GM23338 (cell line): ENCODE data around the gene ENTPD8. TPM values are rescaled to one million over a fixed set of nuclear protein-coding genes. Genes with fewer than 3 reads are reported as not detected.

Source experiments
- ATAC-seq: fragments of 200-7000 bp; cut with Tn5 transposase; 3 replicates; pipeline ENCODE4 v1.9.1; 2020
- DNase-seq: peaks from one replicate; pipeline ENCODE4 v3.0.0-alpha.2; 2015; ENCODE audit warnings: low spot score
- H2AFZ ChIP-seq: fragments of 200-600 bp; sonication (generic); 2 replicates; pipeline ENCODE4 v1.8.0; 2016; ENCODE audit warnings: antibody characterized with exemption, mild to moderate bottlenecking, moderate library complexity
- H3F3A ChIP-seq: fragments of 200-600 bp; sonication (generic); replicated peaks from 2 replicates; pipeline ENCODE4 v1.8.0; 2017; ENCODE audit warnings: antibody characterized with exemption, mixed run types, low read depth
- H3K27ac ChIP-seq: fragments of 200-600 bp; sonication (generic); 2 replicates; pipeline ENCODE4 v1.6.1; 2016; ENCODE audit warnings: low read depth
- H3K27me3 ChIP-seq: fragments of 200-600 bp; sonication (generic); 2 replicates; pipeline ENCODE4 v1.8.0; 2016; ENCODE audit warnings: mild to moderate bottlenecking, mixed run types, moderate library complexity; ENCODE audit not compliant: insufficient read depth
- H3K36me3 ChIP-seq: fragments of 200-600 bp; sonication (generic); 2 replicates; pipeline ENCODE4 v1.8.0; 2016; ENCODE audit warnings: mild to moderate bottlenecking; ENCODE audit not compliant: insufficient read depth
- H3K4me1 ChIP-seq: fragments of 200-600 bp; sonication (generic); 2 replicates; pipeline ENCODE4 v1.8.0; 2016; ENCODE audit warnings: mild to moderate bottlenecking, moderate library complexity; ENCODE audit not compliant: insufficient read depth
- H3K4me2 ChIP-seq: fragments of 200-600 bp; sonication (generic); 2 replicates; pipeline ENCODE4 v1.7.1; 2017; ENCODE audit warnings: mixed run types
- H3K4me3 ChIP-seq: fragments of 200-600 bp; sonication (generic); 2 replicates; pipeline ENCODE4 v1.6.1; 2016; ENCODE audit warnings: mixed run types
- H3K79me2 ChIP-seq: fragments of 200-600 bp; sonication (generic); replicated peaks from 2 replicates; pipeline ENCODE4 v1.8.0; 2017; ENCODE audit warnings: mild to moderate bottlenecking; ENCODE audit not compliant: insufficient read depth
- H3K9me2 ChIP-seq: fragments of 200-600 bp; sonication (generic); 2 replicates; pipeline ENCODE4 v1.8.0; 2017; ENCODE audit not compliant: insufficient read depth
- H4K20me1 ChIP-seq: fragments of 200-600 bp; sonication (generic); replicated peaks from 2 replicates; pipeline ENCODE4 v1.8.0; 2017; ENCODE audit warnings: mild to moderate bottlenecking; ENCODE audit not compliant: insufficient read depth
- H3K27ac Mint-ChIP-seq: 2 replicates; pipeline ENCODE4 v1.8.0; 2020; ENCODE audit warnings: inconsistent platforms, mild to moderate bottlenecking, moderate library complexity, mixed read lengths
- H3K27me3 Mint-ChIP-seq: 3 replicates; pipeline ENCODE4 v1.8.0; 2022; ENCODE audit warnings: low read depth, mild to moderate bottlenecking, moderate library complexity, mixed read lengths, inconsistent platforms; ENCODE audit not compliant: insufficient read depth, poor library complexity
- H3K36me3 Mint-ChIP-seq: 3 replicates; pipeline ENCODE4 v1.8.0; 2021; ENCODE audit warnings: low read depth, mild to moderate bottlenecking, inconsistent platforms, moderate library complexity, mixed read lengths
- H3K4me1 Mint-ChIP-seq: 3 replicates; pipeline ENCODE4 v1.8.0; 2020; ENCODE audit warnings: mild to moderate bottlenecking, inconsistent platforms, mixed read lengths
- H3K4me3 Mint-ChIP-seq: 3 replicates; pipeline ENCODE4 v1.8.0; 2021; ENCODE audit warnings: moderate library complexity, mild to moderate bottlenecking, inconsistent platforms, mixed read lengths
- H3K9me3 Mint-ChIP-seq: 3 replicates; pipeline ENCODE4 v1.8.0; 2020; ENCODE audit warnings: moderate library complexity, mild to moderate bottlenecking, inconsistent platforms, mixed read lengths
- CTCF ChIP-seq, 2 experiments: fragments of 200-600 bp in 1 of 2; sonication (generic) in 1 of 2; conservative IDR thresholded peaks; 2 replicates each; pipeline versions ENCODE4 v1.5.1 to v1.6.1; 2016 to 2017; ENCODE audit warnings: antibody characterized with exemption in 2 of 2, low read depth in 2 of 2, mild to moderate bottlenecking in 2 of 2, moderate library complexity in 1 of 2
- EZH2 ChIP-seq: fragments of 200-600 bp; sonication (generic); IDR thresholded peaks from one replicate; pipeline ENCODE4 v1.8.0; 2017; ENCODE audit warnings: antibody characterized with exemption, mild to moderate bottlenecking, low read depth; ENCODE audit not compliant: unreplicated experiment
- EZH2phosphoT487 ChIP-seq: fragments of 200-600 bp; sonication (generic); IDR thresholded peaks from one replicate; pipeline ENCODE4 v1.8.1; 2018; ENCODE audit warnings: antibody characterized with exemption; ENCODE audit not compliant: unreplicated experiment
- JUNB ChIP-seq: IDR thresholded peaks from one replicate; pipeline ENCODE4 v1.6.1; 2016; ENCODE audit warnings: antibody characterized with exemption; ENCODE audit not compliant: unreplicated experiment
- NANOG ChIP-seq: IDR thresholded peaks from 2 replicates; pipeline ENCODE4 v1.6.1; 2016; ENCODE audit warnings: antibody characterized with exemption, borderline replicate concordance
- POLR2AphosphoS5 ChIP-seq: IDR thresholded peaks from 2 replicates; pipeline ENCODE4 v1.6.1; 2016; ENCODE audit warnings: antibody characterized with exemption, low read depth
- REST ChIP-seq: IDR thresholded peaks from one replicate; pipeline ENCODE4 v1.6.1; 2018; ENCODE audit warnings: antibody characterized with exemption; ENCODE audit not compliant: unreplicated experiment
- STAT1 ChIP-seq: IDR thresholded peaks from one replicate; pipeline ENCODE4 v1.6.1; 2016; ENCODE audit warnings: antibody characterized with exemption; ENCODE audit not compliant: unreplicated experiment
- ZNF114 ChIP-seq: fragments of 250-450 bp; sonication (Bioruptor Pico); IDR thresholded peaks from 2 replicates; pipeline ENCODE4 v1.5.0; 2020; ENCODE audit warnings: mild to moderate bottlenecking, moderate library complexity
- ZNF331 ChIP-seq: fragments of 250-450 bp; sonication (Bioruptor Pico); IDR thresholded peaks from 2 replicates; pipeline ENCODE4 v1.5.0; 2020; ENCODE audit warnings: low read depth, mild to moderate bottlenecking, moderate library complexity
- polyA plus RNA-seq: library from polyadenylated mRNA; unstranded; fragments of >200 nt; fragmentation: Nextera tagmentation; extraction: Ambion mirVana; gene quantifications from 2 replicates; pipeline ENCODE4 v1.2.1, GENCODE V29; 2016
- total RNA-seq: library from RNA; depleted of rRNA; stranded (reverse); fragments of >200 nt; shearing (Covaris generic); gene quantifications from 2 replicates; pipeline ENCODE4 v1.2.3, GENCODE V29; 2014

The ENTPD8 gene
- total and polyA plus RNA-seq, 2 experiments from 2014 or later: 0.42 to 0.89 TPM

- peaks cover 15% of the 10 kb centered on the region for H3K79me2 ChIP-seq
- no peak for TF ChIP-seq REST
- no peak for TF ChIP-seq CTCF (conservative IDR thresholded peaks at IDR 0.05; ENCODE audit: low read depth in 2 of 2)
- no peak for ATAC-seq
These were observed 25.1 kb downstream of the ENTPD8 start for GRCh38 chr9:137416006-137416562.

GRCh38 chr9:137415451-137415850 lies 25.7 kb downstream of the ENTPD8 start:
- DNase-seq (no peak), ATAC-seq (no peak)
- Mint-ChIP-seq H3K4me3 (no peak overlapping the region), H3K36me3 (no peaks in the 10 kb centered on the region), H3K27me3 (peaks cover 2% of the 10 kb centered on the region), H3K4me1 (no peaks in the 10 kb centered on the region; the same call in 2 of the 3 replicates), H3K27ac (no peak overlapping the region), H3K9me3 (no peaks in the 10 kb centered on the region)
- no peaks in the 10 kb centered on the region for H3K9me2 ChIP-seq
- 0 out of 2 replicates have a peak, but pooled peaks cover 3% of the 10 kb centered on the region for H3F3A ChIP-seq
- H3K4me1 ChIP-seq: 0 out of 2 replicates have a peak, but pooled peaks cover 3% of the 10 kb centered on the region
- no peak overlapping the region for H2AFZ ChIP-seq
- no peaks in the 10 kb centered on the region for H3K36me3 ChIP-seq
- no peaks in the 10 kb centered on the region for H3K27me3 ChIP-seq
- no peak overlapping the region for H3K4me3 ChIP-seq
- H3K4me2 ChIP-seq: no peak overlapping the region
- peaks cover 12% of the 10 kb centered on the region; the same call in 1 of the 2 replicates for H3K79me2 ChIP-seq
- no peak overlapping the region for H3K27ac ChIP-seq
- peaks cover 4% of the 10 kb centered on the region for H4K20me1 ChIP-seq
- TF ChIP-seq REST: no peak
- no peak for TF ChIP-seq EZH2phosphoT487
- no peak for TF ChIP-seq ZNF331 (CRISPR knock-in tag)
- no peak for TF ChIP-seq POLR2AphosphoS5
- TF ChIP-seq ZNF114 (CRISPR knock-in tag): no peak
- no peak for TF ChIP-seq EZH2
- TF ChIP-seq JUNB: no peak
- no peak for TF ChIP-seq CTCF (conservative IDR thresholded peaks at IDR 0.05; ENCODE audit: low read depth in 2 of 2)
- TF ChIP-seq NANOG: no peak
- TF ChIP-seq STAT1: no peak

More at GRCh38 chr9:137416006-137416562, 25.1 kb downstream of the ENTPD8 start:
- Mint-ChIP-seq H3K27me3 (peaks cover 2% of the 10 kb centered on the region), H3K27ac (no peak overlapping the region), H3K36me3 (no peaks in the 10 kb centered on the region), H3K9me3 (no peaks in the 10 kb centered on the region), H3K4me3 (no peak overlapping the region), H3K4me1 (no peaks in the 10 kb centered on the region)
- Histone ChIP-seq H3K4me2 (no peak overlapping the region), H3K4me3 (no peak overlapping the region), H3K4me1 (0 out of 2 replicates have a peak, but pooled peaks cover 3% of the 10 kb centered on the region), H3K27me3 (no peaks in the 10 kb centered on the region), H4K20me1 (peaks cover 4% of the 10 kb centered on the region), H3F3A (0 out of 2 replicates have a peak, but pooled peaks cover 3% of the 10 kb centered on the region), H3K9me2 (no peaks in the 10 kb centered on the region), H2AFZ (no peak overlapping the region), H3K27ac (no peak overlapping the region), H3K36me3 (no peaks in the 10 kb centered on the region)
- DNase-seq: no peak
